ENCODE results near the gene ANAPC13. TPM values are rescaled to one million over a fixed set of nuclear protein-coding genes. Genes with fewer than 3 reads are reported as not detected.

ANAPC13 gene
- total RNA-seq, 1 experiment from 2014 or later = 52.7 TPM

DNA sequence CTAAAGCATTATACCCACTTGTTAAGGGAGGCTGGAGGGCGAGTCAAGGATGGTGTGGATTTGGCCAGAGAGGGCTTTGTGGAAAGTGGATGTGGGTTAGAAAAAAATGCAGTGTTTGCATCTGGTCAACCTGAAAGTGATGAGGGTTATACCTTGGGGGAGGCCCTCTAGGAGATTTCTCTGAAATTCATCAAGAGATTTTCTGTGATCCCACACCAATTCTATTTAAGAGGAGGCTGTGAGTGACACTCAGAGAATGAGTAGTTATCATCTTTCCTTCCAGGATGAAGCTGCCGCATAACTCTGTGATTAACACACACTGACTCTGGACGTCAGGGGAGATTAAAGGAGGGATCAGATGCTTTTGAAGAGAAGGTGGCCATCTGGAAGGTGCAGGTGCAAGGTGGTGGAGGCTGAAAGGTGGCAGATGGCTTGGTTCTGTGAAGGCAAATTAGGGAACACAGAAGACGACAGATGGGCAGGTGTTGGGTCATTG, 54.8 kb downstream of the ANAPC13 start:
- Histone ChIP-seq H3K27ac (no peak overlapping the region), H3K9me2 (ENCODE audit: insufficient read depth) (no peaks in the 10 kb centered on the region), H3K27me3 (ENCODE audit: insufficient read depth, low read depth) (no peaks in the 10 kb centered on the region), H3K4me2 (no peak overlapping the region), H3K79me2 (ENCODE audit: low read depth) (no peaks in the 10 kb centered on the region), H3F3A (ENCODE audit: insufficient read depth, low read depth) (peaks cover 25% of the 10 kb centered on the region; the same call in 1 of the 2 replicates), H3K4me1 (replicated peaks; ENCODE audit: insufficient read depth) (peaks cover 31% of the 10 kb centered on the region), H4K20me1 (ENCODE audit: insufficient read depth) (no peaks in the 10 kb centered on the region), H3K4me3 (no peak overlapping the region), H3K9me3 (ENCODE audit: insufficient read depth, low read depth) (no peaks in the 10 kb centered on the region; the same call in 1 of the 2 replicates), H3K36me3 (ENCODE audit: low read depth) (no peaks in the 10 kb centered on the region), H2AFZ (no peak overlapping the region)
- POLR2A ChIA-PET (ENCODE audit: unreplicated experiment) = no interaction called here
- TF ChIP-seq, protein P1, sequence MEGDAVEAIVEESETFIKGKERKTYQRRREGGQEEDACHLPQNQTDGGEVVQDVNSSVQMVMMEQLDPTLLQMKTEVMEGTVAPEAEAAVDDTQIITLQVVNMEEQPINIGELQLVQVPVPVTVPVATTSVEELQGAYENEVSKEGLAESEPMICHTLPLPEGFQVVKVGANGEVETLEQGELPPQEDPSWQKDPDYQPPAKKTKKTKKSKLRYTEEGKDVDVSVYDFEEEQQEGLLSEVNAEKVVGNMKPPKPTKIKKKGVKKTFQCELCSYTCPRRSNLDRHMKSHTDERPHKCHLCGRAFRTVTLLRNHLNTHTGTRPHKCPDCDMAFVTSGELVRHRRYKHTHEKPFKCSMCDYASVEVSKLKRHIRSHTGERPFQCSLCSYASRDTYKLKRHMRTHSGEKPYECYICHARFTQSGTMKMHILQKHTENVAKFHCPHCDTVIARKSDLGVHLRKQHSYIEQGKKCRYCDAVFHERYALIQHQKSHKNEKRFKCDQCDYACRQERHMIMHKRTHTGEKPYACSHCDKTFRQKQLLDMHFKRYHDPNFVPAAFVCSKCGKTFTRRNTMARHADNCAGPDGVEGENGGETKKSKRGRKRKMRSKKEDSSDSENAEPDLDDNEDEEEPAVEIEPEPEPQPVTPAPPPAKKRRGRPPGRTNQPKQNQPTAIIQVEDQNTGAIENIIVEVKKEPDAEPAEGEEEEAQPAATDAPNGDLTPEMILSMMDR (conservative IDR thresholded peaks at IDR 0.05) = no peak
- no peak for TF ChIP-seq EZH2 (IDR thresholded peaks at IDR 0.05; ENCODE audit: low read depth)
- no peak for DNase-seq
- intact Hi-C loops (cut with micrococcal nuclease; ENCODE audit: unreplicated experiment) = no loop called here
- BruUV-seq (replicated peaks) = no TSS peak
- CTCF ChIA-PET = no interaction called here

- TF ChIP-seq EZH2 (IDR thresholded peaks at IDR 0.05; ENCODE audit: low read depth) = no peak
- Histone ChIP-seq H3K4me2 (no peak overlapping the region), H4K20me1 (ENCODE audit: insufficient read depth) (no peaks in the 10 kb centered on the region), H3K36me3 (ENCODE audit: low read depth) (no peaks in the 10 kb centered on the region), H3K4me3 (no peak overlapping the region), H3K4me1 (replicated peaks; ENCODE audit: insufficient read depth) (peaks cover 31% of the 10 kb centered on the region), H3F3A (ENCODE audit: insufficient read depth, low read depth) (peaks cover 25% of the 10 kb centered on the region; the same call in 1 of the 2 replicates), H3K79me2 (ENCODE audit: low read depth) (no peaks in the 10 kb centered on the region), H3K9me2 (ENCODE audit: insufficient read depth) (no peaks in the 10 kb centered on the region), H3K27ac (no peak overlapping the region), H3K9me3 (ENCODE audit: insufficient read depth, low read depth) (no peaks in the 10 kb centered on the region; the same call in 1 of the 2 replicates), H3K27me3 (ENCODE audit: insufficient read depth, low read depth) (no peaks in the 10 kb centered on the region), H2AFZ (no peak overlapping the region)
- no TSS peak for BruUV-seq (replicated peaks)
- intact Hi-C loops (cut with micrococcal nuclease; ENCODE audit: unreplicated experiment) = no loop called here
- ChIA-PET POLR2A (ENCODE audit: unreplicated experiment) (interaction anchor here (0.5 kb wide), 1 partner anchor 72 kb away, joined by 5 read pairs; no protein-coding TSS in a partner anchor), CTCF (no interaction called here)
- DNase-seq = no peak
Measured at GRCh38 chr3:134430174-134430573, 55.6 kb downstream of the ANAPC13 start.

- no peak overlapping the region for H3K4me3 ChIP-seq
- intact Hi-C loops (cut with micrococcal nuclease; ENCODE audit: unreplicated experiment) = no loop called here
- H2AFZ ChIP-seq = no peak overlapping the region
- ChIA-PET POLR2A (ENCODE audit: unreplicated experiment) (interaction anchor here (0.7 kb wide), 1 partner anchor 1812 kb away, joined by 3 read pairs; no protein-coding TSS in a partner anchor), CTCF (interaction anchor here (1.4 kb wide), 1 partner anchor 45 kb away, joined by 7 read pairs; no protein-coding TSS in a partner anchor)
- H3K9me3 ChIP-seq (ENCODE audit: insufficient read depth, low read depth) = no peaks in the 10 kb centered on the region
- DNase-seq = no peak
- no peaks in the 10 kb centered on the region for H4K20me1 ChIP-seq (ENCODE audit: insufficient read depth)
- no peak for TF ChIP-seq EZH2 (IDR thresholded peaks at IDR 0.05; ENCODE audit: low read depth)
- TF ChIP-seq, protein P1 (conservative IDR thresholded peaks at IDR 0.05) = no peak
- H3K4me1 ChIP-seq (replicated peaks; ENCODE audit: insufficient read depth) = peaks cover 31% of the 10 kb centered on the region
- H3K9me2 ChIP-seq (ENCODE audit: insufficient read depth) = no peaks in the 10 kb centered on the region
- H3K36me3 ChIP-seq (ENCODE audit: low read depth) = no peaks in the 10 kb centered on the region
- H3K27me3 ChIP-seq (ENCODE audit: insufficient read depth, low read depth) = no peaks in the 10 kb centered on the region
- no peaks in the 10 kb centered on the region for H3K79me2 ChIP-seq (ENCODE audit: low read depth)
- no TSS peak for BruUV-seq (replicated peaks)
- H3F3A ChIP-seq (ENCODE audit: insufficient read depth, low read depth) = peaks cover 25% of the 10 kb centered on the region; the same call in 1 of the 2 replicates
- peak overlapping the region; percentile 60 for H3K27ac ChIP-seq
- peak overlapping the region; percentile 46; the same call in 1 of the 2 replicates for H3K4me2 ChIP-seq
Measured at GRCh38 chr3:134428401-134428800, 57.4 kb downstream of the ANAPC13 start.

Other genes with a start within 250 kb of the ANAPC13 start
- 74.6 and 93.7 TPM in 2 replicates for gene RYK, start 235.1 kb downstream of the ANAPC13 start, total RNA-seq (2021)
- gene AMOTL2, start 111.5 kb downstream of the ANAPC13 start, total RNA-seq (2021) = 147 and 221 TPM in 2 replicates
- gene CEP63, start 72 bp upstream of the ANAPC13 start, total RNA-seq (2021) = 28.5 and 31.5 TPM in 2 replicates
- gene KY, start 165.0 kb upstream of the ANAPC13 start, total RNA-seq (2021) = not detected in 2 replicates

Measured in PC-9 (cell line).